GM12865 (cell line): ENCODE measurements around the gene PSMB10.

Experiments
- DNase-seq: peaks from one replicate; pipeline ENCODE4 v3.0.0; 2010; ENCODE audit warnings: low read depth
- H3K4me3 ChIP-seq: 2 replicates; pipeline ENCODE4 v1.5.1; 2011; ENCODE audit warnings: mild to moderate bottlenecking, low read depth, low read length, control low read depth
- CTCF ChIP-seq: IDR thresholded peaks from 2 replicates; pipeline ENCODE4 v1.5.1; 2011; ENCODE audit warnings: low read length, control low read depth, low read depth, inconsistent platforms; ENCODE audit not compliant: insufficient read depth; ENCODE audit errors: missing control alignments

The PSMB10 gene

DNA sequence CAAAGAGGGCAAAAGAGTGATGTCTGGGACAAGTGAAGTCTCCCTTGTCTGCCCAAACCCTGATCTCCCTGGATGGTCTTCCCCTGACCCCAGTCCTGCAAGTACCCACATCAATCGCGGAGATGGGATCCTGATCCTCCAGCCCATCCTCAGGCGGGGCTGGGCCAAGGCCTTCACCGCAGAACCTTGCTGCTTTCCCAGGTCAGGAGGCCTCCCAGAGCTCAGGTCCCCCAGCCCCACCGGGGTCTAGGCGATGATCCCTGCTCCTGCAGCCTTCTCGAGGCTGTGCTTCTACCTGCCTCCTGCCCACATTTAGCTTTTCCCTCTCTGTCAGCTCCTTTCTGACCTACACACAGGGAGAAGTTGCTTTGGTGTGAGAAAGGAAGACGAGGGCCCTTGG, 25.5 kb upstream of the PSMB10 start:
- no peak for TF ChIP-seq CTCF
- DNase-seq: no peak

GRCh38 chr16:67961551-67961957, 24.9 kb upstream of the PSMB10 start:
- no peak overlapping the region for H3K4me3 ChIP-seq
- DNase-seq: no peak
- TF ChIP-seq CTCF: no peak

More for the DNA sequence above, 25.5 kb upstream of the PSMB10 start:
- H3K4me3 ChIP-seq: no peak overlapping the region

DNA sequence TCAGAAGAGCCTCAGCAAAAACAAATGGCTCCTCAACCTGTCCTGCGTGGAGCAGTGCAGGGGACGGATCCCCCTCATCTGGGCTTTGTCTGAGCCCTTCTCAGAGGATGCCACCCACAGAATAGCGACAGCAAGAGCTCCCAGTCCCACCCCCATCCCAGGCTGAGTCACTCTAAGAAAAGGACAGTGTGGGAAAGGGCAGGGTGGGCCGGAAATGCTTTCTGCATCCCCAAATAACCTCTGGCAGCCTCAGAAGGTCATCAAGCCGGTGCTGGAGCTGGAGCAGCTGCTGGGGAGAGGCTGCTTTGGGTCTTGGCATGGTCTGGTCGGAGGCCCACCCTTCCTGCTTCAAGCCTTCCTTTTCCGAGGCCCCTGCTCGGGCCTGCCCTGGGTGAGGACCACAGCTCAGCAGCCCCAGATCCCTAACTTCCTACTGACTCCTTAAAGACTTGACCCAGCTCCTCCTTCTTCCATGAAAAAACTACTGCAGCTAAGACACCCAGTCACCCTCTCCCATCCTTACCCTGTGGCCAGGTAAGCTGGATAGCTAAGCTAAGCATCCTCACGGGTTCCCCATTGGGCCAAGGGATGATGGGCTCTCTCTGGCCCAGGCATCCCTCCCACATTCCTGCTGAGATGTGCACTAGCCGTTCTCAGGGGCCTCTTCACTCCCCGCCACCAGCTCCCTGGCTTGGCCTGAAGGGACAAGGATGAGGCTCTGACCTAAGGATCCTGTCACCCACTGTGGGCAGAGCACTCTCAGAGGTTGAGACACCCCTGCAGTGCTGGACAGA, 23.1 kb upstream of the PSMB10 start:
- TF ChIP-seq CTCF: no peak
- DNase-seq: no peak
- H3K4me3 ChIP-seq: no peak overlapping the region

DNA sequence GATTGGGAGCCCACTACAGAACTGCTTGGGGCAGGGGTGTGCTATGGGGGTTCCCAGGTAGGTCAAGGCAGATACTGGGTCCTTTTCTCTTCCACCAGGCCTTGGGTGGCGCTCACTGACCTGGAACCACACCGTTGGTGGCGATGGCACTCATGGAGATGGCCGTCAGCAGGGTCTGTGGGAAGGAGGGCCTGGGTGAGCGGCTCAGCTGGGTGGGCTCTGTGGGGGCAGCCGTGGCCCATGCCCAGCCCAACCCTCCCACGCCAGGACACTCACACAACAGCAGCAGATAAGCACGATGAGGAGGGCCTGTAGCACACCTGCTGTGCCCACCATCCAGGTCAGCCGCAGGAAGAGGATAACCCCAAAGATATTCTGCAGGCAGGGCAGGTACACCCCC, 21.0 kb upstream of the PSMB10 start:
- H3K4me3 ChIP-seq: no peak overlapping the region
- DNase-seq: no peak
- no peak for TF ChIP-seq CTCF

GRCh38 chr16:67954421-67955196, 18.0 kb upstream of the PSMB10 start:
- no peak for DNase-seq
- no peak for TF ChIP-seq CTCF

GRCh38 chr16:67953641-67954375, 17.2 kb upstream of the PSMB10 start:
- no peak overlapping the region for H3K4me3 ChIP-seq
- no peak for DNase-seq
- TF ChIP-seq CTCF: no peak

More at GRCh38 chr16:67954421-67955196, 18.0 kb upstream of the PSMB10 start:
- H3K4me3 ChIP-seq: no peak overlapping the region
